LNCAP (cell line): ENCODE results near the gene TRIM2.

Experiments used
- CTCF ChIP-seq: fragments of 450-650 bp; IDR thresholded peaks from 2 replicates; pipeline ENCODE4 v1.5.1; 2017; ENCODE audit warnings: mild to moderate bottlenecking

The TRIM2 gene

GRCh38 chr4:153227469-153228075 lies 23.3 kb downstream of the TRIM2 start:
- TF ChIP-seq CTCF = no peak

GRCh38 chr4:153228512-153229140 lies 24.4 kb downstream of the TRIM2 start:
- no peak for TF ChIP-seq CTCF

GRCh38 chr4:153229545-153229944 lies 25.3 kb downstream of the TRIM2 start:
- TF ChIP-seq CTCF = no peak

GRCh38 chr4:153232768-153233167 lies 28.5 kb downstream of the TRIM2 start:
- no peak for TF ChIP-seq CTCF

GRCh38 chr4:153233761-153234371 lies 29.6 kb downstream of the TRIM2 start:
- TF ChIP-seq CTCF = no peak

- no peak for TF ChIP-seq CTCF
Observed at GRCh38 chr4:153234885-153235284, 30.6 kb downstream of the TRIM2 start.

GRCh38 chr4:153238135-153238919 lies 34.1 kb downstream of the TRIM2 start:
- no peak for TF ChIP-seq CTCF
